Activated CD8-positive, alpha-beta memory T cell treated with anti-CD3 and anti-CD28 coated beads, Interleukin-2, amount 50 U/mL, for 4 hours (primary cell): ENCODE data around the gene MGAT5B.

ENCODE experiments used
- DNase-seq: peaks from one replicate; pipeline ENCODE4 v3.0.0-alpha.2; 2020

Gene MGAT5B

GRCh38 chr17:76932402-76933333 lies 64.5 kb downstream of the MGAT5B start:
- no peak for DNase-seq

DNA sequence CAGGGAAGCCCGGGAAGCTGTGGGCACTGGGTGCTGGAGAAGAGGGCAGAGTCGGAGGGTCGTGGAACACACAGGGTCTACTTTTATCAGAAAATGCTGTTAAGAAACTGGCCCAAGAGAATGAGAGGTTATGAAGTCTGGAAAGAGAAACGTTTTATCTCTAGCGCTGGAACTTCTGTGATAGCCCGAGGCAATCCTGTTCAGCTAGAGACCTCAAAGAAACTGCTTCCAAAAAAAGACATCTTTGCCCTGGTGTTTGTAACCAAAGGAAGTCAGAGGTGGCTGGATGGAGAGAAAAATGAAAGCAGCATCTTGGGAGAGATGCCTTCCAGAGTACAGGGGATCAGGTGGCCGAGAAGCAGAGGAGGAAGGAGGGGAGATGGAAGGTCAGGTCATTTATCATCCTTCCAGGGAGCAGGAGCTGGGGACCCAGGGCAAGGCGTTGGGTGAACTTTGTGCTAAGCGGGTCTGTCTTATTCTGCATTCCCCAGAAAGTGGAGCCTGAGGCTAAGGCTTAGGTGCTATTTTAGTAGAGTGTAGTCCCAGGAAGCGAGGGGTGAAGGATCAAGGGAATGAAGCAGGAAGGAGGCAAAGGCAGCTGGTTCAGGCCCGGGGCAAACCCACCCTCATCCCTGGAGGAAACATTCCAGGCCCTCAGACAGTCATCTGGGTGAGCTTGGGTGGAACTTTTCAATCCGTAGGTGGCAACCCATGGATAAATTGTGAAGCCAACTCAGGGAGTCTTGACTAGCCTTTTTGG lies 66.5 kb downstream of the MGAT5B start:
- DNase-seq = no peak

DNA sequence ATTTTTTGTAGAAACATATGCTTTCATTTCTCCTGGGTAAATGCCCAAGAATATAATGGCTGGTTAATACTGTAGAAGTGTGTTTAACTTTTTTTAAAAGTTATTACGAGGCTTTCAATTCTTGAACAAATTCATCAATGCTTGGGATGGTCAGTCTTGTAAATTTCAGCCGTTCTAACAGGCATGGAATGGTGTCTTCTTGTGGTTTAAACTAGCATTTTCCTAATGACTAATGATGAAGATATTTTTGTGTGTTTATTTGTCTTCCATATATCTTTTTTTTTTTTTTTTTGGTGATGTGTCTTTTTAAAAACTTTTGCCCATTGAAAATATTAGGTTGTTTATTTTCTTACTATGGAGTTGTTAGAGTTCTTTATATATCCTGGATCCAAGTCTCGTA lies 67.1 kb downstream of the MGAT5B start:
- DNase-seq = no peak

- DNase-seq = no peak
These were observed 69.0 kb downstream of the MGAT5B start for GRCh38 chr17:76937238-76937637.

- DNase-seq = no peak
These were observed 69.8 kb downstream of the MGAT5B start for GRCh38 chr17:76938009-76938408.

DNA sequence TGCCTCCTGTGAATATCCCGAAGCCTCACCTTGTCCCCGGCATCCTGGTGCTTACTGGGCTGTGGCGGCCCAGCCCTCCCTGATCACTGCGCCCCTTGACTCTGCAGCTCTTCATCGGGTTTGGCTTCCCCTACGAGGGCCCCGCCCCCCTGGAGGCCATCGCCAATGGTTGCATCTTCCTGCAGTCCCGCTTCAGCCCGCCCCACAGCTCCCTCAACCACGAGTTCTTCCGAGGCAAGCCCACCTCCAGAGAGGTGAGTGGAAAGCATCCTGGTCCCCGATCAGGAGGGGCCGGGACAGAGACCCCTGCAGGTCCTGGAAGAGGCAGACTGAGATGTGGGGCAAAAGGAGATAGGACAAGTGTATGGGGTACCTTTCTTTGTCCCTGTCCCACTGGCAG lies 72.1 kb downstream of the MGAT5B start:
- DNase-seq = no peak

- no peak for DNase-seq
These were observed 72.6 kb downstream of the MGAT5B start for GRCh38 chr17:76940738-76941350.

DNA sequence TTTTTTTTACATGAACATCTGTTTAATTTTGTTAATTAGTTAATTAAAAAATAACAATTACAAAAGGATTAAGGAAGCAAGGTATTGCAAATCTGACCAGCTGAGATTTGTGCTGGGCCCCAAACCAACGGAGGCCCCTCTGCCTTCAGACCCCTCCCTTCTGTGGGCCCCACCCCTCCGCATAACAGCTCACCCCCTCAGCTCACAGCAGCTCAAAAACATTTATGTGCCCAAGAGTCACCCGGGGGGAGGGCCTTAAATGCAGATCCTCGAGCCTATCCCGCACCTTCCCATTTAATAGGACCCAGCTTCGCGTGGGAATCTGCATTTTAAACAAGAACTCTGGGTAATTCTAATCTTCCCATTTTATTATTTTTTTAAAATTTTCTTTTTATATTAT lies 75.0 kb downstream of the MGAT5B start:
- DNase-seq = no peak

DNA sequence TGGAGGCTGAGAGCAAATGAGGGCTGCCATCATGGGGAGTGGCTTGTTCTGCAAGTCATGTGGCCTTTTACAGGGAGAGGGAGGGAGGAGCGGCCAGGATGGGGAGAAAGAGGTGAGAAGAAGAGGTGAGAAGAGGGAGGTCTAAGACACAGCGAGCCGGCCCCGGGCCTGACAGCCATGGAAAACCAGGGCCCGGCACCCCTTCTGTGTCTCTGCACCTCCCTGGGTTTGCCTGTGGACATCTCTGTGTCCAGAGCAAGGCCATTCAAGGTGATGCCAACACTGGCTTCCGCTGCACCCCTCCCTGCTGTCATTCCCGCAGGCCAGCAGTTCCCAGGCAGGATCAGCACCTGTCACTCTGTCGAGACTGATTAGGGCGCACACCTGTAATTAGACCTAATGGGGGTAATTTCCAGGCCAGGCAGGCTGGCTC lies 75.6 kb downstream of the MGAT5B start:
- DNase-seq = no peak

GRCh38 chr17:76944477-76944876 lies 76.3 kb downstream of the MGAT5B start:
- DNase-seq = no peak

DNA sequence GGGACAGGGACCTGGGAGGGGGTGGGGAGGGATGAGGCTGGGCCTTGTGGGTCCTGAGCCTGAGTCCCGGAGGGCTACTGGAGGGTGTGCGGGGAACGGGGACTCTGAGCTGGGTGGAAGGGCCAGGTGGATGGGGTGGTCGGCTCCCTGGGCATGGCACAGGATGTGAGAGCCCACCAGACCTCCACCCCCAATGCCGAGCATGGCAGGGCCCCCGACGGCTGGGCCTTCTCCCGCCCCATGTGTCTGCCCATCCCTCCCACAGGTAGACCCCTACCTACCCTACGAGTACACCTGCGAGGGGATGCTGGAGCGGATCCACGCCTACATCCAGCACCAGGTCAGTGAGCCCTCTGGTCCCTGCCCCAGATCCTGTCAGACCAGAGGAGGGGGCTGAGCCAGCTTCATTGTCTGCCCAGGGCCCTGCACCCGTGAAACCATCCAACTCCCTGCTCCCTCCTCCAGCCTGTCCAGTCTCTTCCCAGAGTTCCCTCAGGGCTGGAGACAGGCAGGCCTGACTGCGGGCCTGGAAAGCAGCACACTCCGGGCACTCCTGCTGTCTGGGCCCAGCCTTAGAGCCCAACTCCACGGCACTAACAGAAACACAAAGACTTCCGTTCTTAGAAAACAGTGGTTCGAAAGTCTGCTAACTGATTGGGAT lies 78.0 kb downstream of the MGAT5B start:
- DNase-seq = no peak

- no peak for DNase-seq
These were observed 78.5 kb downstream of the MGAT5B start for GRCh38 chr17:76946772-76947135.

- DNase-seq = no peak
These were observed 79.1 kb downstream of the MGAT5B start for GRCh38 chr17:76947309-76947708.

- no peak for DNase-seq
These were observed 79.6 kb downstream of the MGAT5B start for GRCh38 chr17:76947771-76948170.

DNA sequence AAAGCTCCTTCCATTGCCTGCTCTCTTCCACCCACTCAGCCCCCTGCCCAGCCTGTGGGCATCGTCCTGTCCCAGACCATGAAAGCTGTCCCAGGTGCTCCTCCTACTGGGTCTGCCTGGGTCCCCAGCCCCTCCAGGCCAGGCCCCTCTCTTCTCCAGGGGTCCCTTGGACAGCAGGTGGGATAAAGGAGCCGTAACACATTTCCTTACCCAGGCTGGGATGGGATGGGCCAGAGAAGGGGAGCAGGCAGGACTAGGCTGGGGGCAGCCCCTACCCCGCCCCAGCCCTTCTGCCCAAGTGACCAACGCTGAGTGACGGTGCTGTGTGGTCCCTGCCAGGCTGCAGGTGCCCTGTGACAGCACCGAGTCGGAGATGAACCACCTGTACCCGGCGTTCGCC lies 80.1 kb downstream of the MGAT5B start:
- no peak for DNase-seq

DNA sequence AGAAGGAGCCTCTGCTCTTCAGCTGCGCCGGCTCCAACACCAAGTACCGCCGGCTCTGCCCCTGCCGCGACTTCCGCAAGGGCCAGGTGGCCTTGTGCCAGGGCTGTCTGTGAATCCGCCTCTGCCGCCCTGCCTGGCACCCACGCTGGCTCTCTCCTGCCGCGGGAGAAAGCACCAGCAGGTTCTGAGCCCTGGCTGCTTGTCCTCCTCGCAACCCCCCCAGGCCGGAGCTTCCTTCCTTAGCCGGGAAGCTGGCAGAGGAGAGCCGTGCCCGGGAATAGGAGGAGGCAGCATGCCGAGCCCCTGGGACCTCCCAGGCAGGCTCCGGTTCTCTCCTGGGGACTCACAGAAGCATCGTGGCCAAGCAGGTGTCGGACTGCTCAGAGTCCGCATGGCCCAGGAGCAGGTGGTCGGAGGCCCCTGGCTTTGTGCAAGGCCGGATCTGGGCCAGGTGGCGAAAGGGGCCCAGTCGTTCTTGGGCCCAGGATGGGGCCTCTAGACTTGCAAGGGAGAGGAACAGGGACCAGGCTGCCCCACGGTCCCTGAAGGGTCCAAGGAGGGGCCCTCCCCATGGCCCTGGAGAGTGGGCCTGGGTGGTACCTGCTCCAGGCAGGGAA lies 80.6 kb downstream of the MGAT5B start:
- DNase-seq = no peak

DNA sequence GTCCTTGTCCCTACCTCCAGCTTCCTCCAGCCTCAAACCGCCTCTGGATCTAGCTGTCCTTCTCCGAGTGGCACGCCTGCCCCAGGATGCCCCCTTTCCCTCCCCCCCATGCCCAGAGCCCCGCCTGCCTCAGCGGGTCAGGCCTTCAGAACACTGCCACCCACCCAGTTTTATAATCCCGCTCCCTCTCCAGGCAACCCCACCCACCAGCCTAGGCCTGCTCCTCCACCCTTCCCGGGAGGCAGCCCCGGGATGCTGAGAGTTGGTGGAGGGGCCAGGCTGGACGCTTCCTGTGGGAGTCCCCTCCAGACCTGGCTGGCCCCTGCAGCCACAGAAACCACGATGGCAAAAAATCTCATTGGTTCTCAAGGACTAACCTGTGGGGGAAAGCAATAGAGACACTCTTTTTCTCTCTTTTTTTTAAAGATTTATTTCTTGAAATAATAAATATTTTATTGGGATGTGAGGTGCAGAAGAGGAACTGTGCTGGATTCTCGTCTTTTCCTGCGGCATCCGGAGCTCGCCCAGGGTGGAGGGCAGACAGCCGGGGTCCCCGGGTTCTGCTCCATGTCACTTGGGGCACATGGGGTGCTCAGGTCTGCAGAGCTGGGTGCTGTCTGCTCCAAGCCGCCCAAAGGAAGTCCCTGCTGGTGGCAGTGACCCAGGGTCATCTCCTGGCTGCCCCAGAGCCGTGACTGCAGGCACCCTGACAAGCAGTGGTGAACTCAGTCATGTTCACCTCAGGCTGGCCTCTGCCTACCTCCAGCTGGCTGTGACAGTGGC lies 81.9 kb downstream of the MGAT5B start:
- DNase-seq = no peak

- DNase-seq = no peak
These were observed 83.2 kb downstream of the MGAT5B start for GRCh38 chr17:76951375-76951905.

DNA sequence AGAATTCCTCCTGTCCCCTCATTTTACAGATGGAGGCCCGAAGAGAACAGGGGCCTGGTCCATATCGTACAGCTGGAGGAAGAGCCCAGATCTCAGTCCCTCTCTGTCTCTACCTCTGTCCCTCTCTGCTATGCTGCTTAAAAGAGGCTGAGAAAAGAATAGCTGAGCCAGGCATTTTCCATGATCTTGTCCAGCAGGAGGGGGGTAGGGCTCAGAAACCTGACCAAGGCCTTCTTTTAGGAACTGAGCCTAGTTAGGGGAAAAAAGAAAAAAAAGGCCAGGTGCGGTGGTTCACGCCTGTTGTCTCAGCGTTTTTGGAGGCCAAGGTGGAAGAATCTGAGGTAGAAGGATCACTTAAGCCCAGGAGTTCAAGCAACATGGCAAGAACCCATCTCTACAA lies 84.2 kb downstream of the MGAT5B start:
- no peak for DNase-seq

DNA sequence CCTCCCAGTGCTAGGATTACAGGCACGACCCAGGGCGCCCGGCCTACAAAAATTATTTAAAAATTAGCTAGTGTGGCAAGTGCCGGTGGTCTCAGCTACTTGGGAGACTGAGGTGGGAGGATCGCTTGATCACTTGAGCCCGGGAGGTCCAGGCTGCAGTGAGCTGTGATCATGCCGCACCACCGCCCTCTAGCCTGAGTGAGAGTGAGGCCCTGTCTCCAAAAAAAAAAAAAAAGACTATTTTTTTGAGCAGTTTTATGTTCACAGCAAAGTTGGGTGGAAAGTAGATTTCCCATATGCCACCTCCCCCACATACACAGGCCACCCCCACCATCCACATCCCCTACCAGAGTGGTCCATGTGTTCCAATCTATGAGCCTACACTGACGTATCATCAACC lies 84.9 kb downstream of the MGAT5B start:
- no peak for DNase-seq

DNA sequence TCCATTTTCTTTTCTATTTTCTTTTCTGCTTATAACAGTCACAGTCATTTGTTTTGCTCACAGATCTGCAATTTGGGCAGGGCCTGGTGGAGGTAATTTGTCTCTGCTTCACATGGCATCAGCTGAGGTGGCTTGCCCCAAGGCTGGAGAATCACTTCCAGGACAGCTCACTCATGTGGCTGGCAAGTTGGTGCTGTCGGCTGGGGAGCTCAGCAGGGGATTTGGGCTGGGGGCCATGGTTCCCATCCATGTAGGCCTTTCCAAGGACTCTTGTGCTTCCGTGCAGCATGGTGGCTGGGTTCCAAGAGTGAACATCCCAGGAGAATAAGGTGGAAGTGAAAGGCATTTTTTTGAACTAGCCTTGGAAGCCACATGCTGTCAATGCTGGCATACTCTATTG lies 85.7 kb downstream of the MGAT5B start:
- no peak for DNase-seq

GRCh38 chr17:76955191-76955590 lies 87.0 kb downstream of the MGAT5B start:
- no peak for DNase-seq
